ENCODE data around the gene CLCN2. TPM values are rescaled to one million over a fixed set of nuclear protein-coding genes. Genes with fewer than 3 reads are reported as not detected.

Gene CLCN2
- total RNA-seq (ENCODE audit: insufficient read depth, low replicate concordance), result 4.3 TPM

DNA sequence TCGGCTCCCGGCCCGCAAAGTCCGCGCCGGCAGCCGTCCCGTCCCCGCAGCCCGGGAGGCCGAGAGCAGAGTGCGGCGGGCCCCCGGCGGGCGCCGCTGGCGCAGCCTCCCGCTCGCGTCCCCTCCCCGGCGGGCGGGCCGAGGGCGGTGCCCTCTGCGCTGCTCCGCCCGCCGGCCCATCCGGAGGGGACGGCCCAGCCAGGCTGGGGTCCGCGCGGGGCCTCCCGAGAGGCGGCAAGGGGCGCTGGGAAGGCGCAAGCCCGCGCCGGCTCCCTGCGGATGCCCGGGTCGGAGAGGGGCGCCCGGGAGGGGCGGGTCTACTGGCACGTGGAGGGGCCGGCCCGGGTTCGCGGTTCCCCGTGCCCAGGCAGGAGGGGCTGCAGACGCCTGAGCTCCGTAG is at the start of gene CLCN2, which contains the start of gene POLR2H:
TSS of gene CLCN2 (minus strand) at position 74 of the 400 bp plus-strand sequence. CDS start 126 bp downstream, outside the sequence.
TSS of gene POLR2H (plus strand) at position 179 of the 400 bp plus-strand sequence. CDS start 1,783 bp downstream, outside the sequence.
- peak; percentile 82 for DNase-seq (ENCODE audit: low spot score)

DNA sequence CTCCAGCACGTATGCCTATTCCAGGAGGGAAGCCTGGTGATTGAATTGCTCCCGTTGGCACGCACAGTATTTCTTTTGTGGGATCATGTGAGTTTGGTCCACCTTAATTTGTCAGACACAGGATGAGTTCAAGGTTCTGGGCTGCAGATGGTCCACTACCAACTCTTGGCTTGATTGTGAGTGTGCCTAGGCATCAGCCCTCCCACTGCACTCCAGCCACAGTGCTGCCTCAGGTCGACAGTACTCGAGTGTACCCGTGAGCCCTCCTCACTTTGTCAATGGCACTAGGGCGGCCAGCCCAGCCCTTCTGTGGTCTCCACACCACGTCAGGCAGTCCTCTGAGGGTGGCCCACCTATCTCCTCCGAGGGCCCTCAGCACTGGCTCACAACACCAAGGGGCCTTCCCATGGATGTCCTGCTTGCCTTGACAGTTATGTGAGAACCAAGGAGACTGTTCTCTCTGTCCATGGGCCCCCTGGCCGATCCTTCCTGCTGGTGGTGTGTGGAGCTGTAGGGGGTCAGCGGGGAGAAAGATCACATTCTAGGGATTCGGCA is 48.6 kb upstream of the CLCN2 start:
- no peak for DNase-seq (ENCODE audit: low spot score)

DNA sequence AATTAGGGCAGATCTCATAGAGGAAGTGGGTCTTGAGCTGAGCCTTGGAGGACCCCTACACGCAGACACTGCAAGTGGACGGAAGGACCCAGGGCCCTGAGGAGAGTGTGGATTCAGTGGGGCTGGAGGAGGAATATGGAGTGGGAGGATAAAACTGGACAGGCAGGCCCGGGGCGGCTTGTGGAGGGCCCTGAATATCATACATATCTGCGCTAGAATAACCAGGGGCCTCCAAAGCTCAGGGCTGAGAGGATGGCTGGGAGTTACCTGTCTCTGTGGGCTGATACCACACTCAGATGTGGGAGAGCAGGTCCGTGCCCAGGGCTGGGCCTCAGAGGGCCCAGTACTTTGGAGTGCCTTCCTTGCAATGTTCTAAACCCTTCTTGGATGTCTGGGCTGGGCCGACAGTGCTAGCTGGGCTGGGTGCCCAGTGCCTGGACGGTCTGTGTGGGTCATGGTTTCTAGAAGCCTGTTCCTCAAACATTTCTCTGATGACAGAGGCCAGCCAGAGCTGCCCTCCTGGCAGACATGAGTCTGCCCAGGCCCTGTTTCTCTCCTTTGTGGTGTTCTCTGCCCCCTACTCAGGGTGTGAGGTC is 48.0 kb upstream of the CLCN2 start:
- peak; percentile 30 for DNase-seq (ENCODE audit: low spot score)

DNA sequence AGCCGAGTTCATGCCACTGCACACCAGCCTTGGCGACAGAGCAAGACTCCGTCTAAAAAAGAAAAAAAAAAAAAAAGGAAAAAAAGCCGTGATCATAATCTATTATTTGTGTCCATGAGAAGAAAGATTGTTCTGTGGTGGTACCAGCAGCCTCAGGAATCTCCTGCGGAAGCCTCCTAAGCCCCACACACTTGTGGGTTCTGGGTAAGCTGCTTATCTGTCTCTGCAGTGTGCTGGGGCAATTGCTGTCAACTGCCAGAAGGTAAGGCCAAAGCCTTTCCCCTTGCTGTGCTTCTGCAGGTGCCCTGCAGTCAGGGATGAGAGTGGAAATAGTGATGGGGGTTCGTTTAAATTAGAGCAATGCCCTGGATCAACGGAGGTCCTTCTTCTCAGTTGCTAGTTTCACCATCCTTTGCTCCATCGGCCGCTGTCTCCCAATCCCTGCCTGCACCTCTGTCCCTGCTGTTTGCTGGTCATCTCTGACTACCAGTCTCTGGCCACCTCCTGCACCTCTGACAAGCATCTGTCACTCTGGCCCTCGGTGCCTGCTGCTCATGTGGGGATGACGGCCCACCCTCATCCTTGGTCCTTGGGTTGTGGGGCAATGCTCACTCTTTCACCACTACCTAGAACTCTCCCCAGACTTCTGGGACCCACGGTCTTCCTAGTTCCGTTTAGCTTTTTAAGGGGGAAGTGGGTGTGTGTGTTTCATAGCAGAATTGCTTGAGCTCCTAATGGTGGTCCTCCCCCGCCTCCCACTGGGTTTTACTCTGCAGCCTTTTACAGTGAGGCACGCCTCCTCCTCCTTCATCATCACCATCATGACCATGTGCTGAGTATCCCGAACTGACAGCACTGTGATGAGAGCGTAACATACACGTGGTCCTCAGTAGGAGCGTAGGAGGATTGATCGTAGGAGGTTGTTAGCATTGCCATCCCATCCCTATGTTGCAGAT is 43.9 kb upstream of the CLCN2 start:
- no peak for DNase-seq (ENCODE audit: low spot score)

DNA sequence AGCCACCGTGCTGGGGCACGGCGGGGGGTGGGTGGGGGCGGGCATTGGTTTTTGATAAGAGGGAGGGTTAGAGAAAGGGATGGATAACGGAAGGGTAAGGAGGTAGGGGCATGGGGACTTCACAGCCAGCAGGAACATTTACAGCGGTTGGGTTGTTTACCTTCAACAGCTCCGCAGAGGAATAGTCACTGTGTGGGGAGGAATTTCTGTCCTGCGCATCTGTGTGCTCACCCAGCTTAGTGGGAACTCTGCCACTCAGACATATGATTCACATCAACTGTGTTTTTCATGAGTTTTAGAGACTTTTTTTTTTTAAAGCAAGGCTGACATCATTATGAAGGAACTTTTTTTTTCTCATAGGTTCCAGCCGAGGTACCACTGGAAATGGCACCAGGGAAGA is 38.0 kb upstream of the CLCN2 start:
- DNase-seq (ENCODE audit: low spot score), result peak; percentile 85

DNA sequence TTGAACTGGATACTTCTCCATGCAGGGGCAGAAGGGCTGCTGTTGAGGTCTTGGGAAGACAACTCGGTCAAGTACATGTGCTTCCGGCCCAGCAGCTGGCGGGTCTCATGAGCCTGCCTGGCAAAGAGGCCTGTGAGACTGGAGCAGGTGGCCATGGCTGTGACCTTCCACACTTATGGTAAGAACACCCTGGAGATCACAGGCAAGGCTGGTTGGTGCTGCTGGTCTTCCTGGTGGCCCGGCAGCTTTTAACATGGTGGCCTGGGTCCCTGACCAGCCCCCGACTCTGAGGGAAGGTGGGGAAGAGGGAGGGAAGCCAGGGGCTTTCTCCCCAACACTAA is 33.9 kb upstream of the CLCN2 start:
- no peak for DNase-seq (ENCODE audit: low spot score)

DNA sequence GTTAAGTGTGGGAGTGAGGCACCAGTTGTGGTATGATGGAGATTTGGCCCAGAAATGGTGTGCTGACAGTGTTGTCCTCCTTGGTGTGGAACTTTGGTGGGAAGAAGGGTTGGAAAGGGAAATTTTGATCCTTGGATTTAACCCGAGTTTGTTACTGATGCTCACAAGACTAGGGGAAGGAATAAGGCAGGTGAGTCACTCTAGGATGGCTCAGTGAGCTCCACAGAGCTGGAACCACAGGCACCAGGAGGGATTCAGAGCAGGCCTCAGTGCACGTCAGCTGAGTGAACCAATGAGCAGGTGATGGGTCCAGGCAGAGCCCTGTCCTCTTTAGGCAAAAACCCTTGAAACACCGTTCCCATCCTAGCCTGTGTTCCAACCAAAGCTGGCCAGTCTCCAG is 29.9 kb upstream of the CLCN2 start:
- DNase-seq (ENCODE audit: low spot score), result no peak

DNA sequence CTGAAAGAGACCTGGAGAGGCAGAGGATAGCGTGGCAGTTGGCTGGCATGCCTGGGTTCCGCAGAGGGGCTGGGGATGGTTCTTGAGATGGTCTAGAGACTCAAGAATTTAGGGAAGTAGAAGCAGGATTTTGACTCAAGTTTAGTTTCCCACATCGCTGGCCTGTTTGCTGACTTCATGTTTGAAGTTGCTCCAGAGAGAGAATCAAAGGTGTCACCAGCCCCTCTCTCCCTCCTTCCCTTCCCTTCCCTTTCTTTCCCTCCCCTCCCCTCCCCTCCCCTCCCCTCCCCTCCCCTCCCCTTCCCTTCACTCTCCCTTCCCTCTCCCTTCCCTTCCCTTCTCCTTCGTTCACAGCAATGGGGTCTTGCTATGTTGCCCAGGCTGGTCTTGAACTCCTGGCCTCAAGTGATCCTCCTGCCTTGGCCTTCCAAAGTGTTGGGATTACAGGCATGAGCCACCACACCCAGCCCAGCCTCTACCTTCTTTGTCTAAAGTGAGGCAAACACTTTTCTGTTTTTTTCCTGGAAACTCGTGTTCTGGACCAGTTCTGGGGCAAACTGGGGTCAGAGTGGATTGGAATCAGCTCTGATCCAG is 28.6 kb upstream of the CLCN2 start:
- DNase-seq (ENCODE audit: low spot score), result no peak

DNA sequence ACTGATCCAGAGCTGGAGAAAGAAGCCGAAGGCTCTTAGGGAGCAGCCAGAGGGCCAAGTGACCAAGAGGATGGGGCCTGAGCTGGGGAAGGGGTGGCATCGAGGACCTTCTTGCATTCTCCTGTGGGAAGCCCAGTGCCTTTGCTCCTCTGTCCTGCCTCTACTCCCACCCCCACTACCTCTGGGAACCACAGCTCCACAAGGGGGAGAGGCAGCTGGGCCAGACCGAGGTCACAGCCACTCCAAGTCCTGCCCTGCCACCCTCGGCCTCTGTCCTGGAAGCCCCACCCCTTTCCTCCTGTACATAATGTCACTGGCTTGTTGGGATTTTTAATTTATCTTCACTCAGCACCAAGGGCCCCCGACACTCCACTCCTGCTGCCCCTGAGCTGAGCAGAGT is 28.0 kb upstream of the CLCN2 start:
- DNase-seq (ENCODE audit: low spot score), result no peak

DNA sequence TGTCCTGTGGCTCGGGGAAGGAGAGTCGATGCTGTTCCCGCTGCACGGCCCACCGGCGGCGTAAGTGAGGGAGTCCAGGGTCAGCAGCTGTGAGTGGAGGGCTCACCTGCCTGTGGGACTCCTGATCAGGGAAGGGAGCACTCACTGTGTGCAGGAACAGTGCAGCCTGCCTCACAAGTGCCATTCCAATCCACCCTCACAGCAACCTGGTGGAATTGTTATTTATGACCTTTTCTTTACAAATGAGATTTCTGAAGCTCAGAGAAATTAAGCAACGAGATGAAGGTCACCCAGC is 27.5 kb upstream of the CLCN2 start:
- DNase-seq (ENCODE audit: low spot score), result no peak

DNA sequence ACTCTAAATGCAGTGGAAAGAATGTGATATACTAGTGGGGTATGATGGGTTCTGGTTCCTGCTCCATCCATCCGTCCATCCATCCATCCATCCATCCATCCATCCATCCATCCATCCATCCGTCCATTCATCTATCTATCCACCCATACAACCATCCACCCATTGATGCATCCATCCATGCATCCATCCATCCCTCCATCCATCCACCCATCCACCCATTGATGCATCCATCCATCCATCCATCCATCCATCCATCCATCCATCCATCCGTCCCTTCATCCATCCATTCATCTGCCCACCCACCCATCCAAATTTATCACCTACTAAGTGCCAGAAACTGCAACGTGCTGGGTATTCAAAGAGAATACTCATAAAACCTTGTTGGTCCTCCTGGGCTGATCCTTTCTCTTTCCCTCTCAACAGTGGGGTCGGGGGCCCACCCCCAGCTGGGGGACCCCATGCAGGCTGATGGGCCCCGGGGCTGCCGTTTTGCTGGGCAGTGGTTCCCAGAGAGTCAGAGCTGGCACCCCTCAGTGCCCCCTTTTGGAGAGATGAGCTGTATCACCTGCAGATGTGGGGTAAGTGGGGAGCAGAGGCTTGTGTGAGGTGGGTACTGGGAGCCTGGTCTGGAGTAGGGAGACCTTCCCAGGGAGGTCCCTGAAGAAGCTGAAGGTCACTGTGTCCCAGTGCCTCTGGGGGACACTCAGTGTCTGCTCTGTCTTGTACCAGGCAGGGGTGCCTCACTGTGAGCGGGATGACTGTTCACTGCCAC is 26.9 kb upstream of the CLCN2 start:
- no peak for DNase-seq (ENCODE audit: low spot score)

DNA sequence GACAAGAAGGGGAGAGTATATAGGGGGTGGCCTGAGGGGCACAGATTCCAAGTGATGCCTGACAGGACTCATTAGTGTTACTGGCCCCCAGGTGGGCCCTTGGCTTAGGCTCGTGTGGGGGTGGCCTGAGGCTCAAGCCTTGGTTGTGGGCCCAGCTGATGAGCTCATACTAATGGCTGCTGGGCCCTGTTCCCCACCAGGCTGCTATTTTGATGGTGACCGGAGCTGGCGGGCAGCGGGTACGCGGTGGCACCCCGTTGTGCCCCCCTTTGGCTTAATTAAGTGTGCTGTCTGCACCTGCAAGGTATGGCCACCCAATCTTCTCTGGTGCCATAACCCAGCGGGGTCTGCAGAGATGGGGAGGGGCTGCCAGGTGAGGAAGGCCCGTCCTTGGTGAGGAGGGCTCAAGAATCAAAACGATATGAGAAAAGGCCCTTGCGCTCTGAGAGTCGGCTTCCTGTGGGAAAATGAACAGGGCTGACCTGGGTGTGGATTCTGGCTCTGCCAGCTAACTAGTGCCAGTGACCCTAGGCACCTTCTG is 25.8 kb upstream of the CLCN2 start:
- DNase-seq (ENCODE audit: low spot score), result no peak

DNA sequence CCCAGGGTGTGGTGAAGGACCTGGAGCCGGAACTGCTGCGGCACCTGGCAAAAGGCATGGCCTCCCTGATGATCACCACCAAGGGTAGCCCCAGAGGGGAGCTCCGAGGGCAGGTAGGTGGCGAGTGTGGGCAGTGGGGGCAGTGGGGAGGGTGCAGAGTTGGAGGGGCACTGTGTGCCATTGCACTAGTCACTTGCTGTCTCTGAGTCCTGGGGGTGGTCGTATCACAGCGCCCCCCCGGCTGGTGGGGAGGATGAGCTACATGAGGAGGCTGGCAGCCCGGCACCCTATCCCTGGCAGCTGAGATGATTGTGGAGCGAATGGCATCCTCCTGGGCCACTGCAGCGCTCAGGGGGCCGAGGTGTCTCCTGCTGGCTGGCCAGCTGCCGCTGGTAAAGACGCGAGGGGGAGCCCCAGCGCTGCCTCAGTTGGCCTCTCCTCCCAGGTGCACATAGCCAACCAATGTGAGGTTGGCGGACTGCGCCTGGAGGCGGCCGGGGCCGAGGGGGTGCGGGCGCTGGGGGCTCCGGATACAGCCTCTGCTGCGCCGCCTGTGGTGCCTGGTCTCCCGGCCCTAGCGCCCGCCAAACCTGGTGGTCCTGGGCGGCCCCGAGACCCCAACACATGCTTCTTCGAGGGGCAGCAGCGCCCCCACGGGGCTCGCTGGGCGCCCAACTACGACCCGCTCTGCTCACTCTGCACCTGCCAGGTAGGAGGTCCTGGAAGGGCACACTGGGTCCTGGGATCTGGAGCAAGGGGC is 24.8 kb upstream of the CLCN2 start:
- DNase-seq (ENCODE audit: low spot score), result no peak

DNA sequence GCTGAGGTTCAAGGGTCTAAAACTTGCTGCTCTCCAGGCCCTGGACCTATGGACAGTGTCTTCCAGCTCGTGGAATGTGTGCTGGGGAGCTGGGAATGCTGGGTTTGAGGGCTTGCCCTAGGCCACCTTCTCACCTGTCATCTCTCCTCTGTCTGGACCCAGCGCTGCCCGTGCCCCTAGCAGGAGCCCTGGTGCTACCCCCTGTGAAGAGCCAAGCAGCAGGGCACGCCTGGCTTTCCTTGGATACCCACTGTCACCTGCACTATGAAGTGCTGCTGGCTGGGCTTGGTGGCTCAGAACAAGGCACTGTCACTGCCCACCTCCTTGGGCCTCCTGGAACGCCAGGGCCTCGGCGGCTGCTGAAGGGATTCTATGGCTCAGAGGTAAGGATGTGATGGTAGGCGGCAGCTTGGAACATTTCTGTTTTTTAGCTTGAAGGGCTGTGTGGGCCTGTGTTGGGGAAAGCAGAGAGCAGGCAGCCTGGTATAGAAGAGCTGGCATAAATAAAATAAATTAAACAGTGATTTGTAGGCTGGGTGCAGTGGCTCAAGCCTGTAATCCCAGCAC is 23.5 kb upstream of the CLCN2 start:
- DNase-seq (ENCODE audit: low spot score), result no peak

DNA sequence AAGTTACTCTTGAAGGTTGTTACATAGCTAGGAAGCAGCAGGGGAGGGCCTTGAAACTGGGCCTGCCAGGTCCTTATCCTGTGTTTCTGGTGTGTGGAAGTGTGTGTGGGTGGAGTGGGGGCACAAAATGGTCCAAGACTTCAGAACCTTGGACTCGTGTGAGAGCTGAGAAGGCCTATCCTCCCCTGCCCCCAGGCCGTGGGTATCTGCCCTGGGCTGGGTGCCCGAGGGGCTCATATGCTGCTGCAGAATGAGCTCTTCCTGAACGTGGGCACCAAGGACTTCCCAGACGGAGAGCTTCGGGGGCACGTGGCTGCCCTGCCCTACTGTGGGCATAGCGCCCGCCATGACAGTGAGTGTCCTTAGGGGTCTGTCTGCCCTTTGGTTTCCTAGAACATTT is 22.9 kb upstream of the CLCN2 start:
- DNase-seq (ENCODE audit: low spot score), result no peak

DNA sequence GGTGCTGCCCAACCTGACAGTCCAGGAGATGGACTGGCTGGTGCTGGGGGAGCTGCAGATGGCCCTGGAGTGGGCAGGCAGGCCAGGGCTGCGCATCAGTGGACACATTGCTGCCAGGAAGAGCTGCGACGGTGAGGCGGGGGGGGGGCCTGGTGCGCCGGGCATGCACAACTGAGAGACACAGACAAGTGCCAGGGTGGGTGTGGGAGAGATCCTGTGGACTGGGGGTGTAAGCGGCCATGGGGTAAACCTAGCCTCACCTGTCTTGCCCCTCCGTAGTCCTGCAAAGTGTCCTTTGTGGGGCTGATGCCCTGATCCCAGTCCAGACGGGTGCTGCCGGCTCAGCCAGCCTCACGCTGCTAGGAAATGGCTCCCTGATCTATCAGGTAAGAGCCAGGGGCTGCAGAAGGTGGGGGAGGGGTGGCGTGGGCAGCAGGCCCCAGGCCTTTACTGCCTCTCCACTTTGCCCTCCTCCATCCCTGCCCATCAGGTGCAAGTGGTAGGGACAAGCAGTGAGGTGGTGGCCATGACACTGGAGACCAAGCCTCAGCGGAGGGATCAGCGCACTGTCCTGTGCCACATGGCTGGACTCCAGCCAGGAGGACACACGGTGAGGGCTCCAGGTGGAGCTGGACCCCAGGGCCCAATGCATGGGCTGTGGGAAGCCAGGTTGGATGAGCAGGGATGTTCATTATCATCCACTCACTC is 21.8 kb upstream of the CLCN2 start:
- DNase-seq (ENCODE audit: low spot score), result no peak

DNA sequence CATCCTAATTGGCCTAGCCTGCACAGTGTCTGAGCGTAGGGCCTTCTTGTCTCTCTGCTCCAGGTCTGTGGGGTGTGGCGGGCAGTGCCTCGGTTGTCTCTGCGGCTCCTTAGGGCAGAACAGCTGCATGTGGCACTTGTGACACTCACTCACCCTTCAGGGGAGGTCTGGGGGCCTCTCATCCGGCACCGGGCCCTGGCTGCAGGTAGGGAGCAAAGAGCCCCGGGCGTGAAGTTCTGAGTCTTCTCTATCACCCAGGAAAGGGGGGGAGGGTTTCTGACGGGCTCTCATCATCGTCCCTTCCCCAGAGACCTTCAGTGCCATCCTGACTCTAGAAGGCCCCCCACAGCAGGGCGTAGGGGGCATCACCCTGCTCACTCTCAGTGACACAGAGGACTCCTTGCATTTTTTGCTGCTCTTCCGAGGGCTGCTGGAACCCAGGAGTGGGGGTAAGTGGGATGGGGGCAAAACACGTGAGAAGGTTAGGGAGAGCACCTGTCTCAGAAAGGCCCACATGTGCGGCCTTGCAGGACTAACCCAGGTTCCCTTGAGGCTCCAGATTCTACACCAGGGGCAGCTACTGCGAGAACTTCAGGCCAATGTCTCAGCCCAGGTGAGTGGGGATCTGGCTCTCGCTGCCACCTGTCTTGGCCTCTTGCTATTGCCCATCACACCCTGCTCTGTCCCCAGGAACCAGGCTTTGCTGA is 21.1 kb upstream of the CLCN2 start:
- no peak for DNase-seq (ENCODE audit: low spot score)

DNA sequence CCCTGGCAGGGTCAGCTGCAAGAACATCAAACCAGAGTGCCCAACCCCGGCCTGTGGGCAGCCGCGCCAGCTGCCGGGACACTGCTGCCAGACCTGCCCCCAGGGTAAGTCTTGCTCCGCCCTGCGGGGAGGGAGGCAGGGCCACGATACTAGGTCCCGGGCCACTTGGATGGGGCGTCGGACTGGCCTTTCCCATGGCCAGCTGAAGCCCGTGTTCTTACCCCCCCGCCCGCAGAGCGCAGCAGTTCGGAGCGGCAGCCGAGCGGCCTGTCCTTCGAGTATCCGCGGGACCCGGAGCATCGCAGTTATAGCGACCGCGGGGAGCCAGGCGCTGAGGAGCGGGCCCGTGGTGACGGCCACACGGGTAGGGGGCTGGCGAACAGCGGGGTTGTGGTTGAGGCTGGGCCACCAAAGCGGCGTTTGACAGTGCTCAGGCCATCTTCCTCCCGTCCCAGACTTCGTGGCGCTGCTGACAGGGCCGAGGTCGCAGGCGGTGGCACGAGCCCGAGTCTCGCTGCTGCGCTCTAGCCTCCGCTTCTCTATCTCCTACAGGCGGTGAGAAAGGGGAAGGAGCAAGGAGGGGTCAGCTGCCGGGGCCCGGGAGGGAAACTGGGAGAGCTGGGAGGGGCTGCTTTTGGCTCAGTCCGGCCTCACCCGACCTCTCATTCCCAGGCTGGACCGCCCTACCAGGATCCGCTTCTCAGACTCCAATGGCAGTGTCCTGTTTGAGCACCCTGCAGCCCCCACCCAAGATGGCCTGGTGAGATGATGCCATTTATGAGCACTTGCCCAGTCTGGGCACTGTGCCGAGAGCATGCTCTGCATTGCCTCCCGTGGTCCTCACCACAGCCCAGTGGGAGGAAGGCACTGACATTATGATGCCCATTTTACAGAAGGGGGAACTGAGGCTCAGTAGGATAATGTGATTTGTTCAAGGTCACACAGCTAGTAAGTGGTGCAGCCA is 20.1 kb upstream of the CLCN2 start:
- DNase-seq (ENCODE audit: low spot score), result peak; percentile 26

Measured in umbilical cord (tissue), 2 donors.